HCT116 (cell line): ENCODE data around the gene TAF11.

Source experiments
- CEBPB ChIP-seq: IDR thresholded peaks from 2 replicates; pipeline ENCODE4 v1.6.1; 2012; ENCODE audit warnings: low read depth
- CTCF ChIP-seq, 3 experiments: fragments of 200-600 bp in 1 of 3; sonication (generic) in 1 of 3; IDR thresholded peaks in 2 of 3; conservative IDR thresholded peaks in 1 of 3; 2 replicates each; pipeline ENCODE4 v1.5.1; 2012 to 2017; ENCODE audit warnings: low read depth in 2 of 3, low read length in 2 of 3, antibody characterized with exemption in 1 of 3, borderline replicate concordance in 1 of 3, control low read depth in 1 of 3, mild to moderate bottlenecking in 1 of 3, mixed read lengths in 1 of 3, mixed run types in 1 of 3, moderate library complexity in 1 of 3; ENCODE audit not compliant: insufficient read depth in 1 of 3
- EZH2 ChIP-seq: fragments of 200-600 bp; sonication (generic); IDR thresholded peaks from 2 replicates; pipeline ENCODE4 v1.6.1; 2017; ENCODE audit warnings: antibody characterized with exemption, mixed run types
- FOSL1 ChIP-seq: IDR thresholded peaks from 2 replicates; pipeline ENCODE4 v1.6.1; 2012; ENCODE audit warnings: low read depth
- POLR2AphosphoS5 ChIP-seq: IDR thresholded peaks from 2 replicates; pipeline ENCODE4 v1.6.1; 2011; ENCODE audit warnings: mild to moderate bottlenecking, low read depth, low read length, moderate library complexity
- TF ChIP-seq, protein P1 (sequence below): IDR thresholded peaks from 2 replicates; pipeline ENCODE4 v1.6.1; 2012
- TF ChIP-seq, protein P2 (sequence below): IDR thresholded peaks from 2 replicates; pipeline ENCODE4 v1.6.1; 2012
- TF ChIP-seq, protein P3 (sequence below): IDR thresholded peaks from 2 replicates; pipeline ENCODE4 v1.6.1; 2011; ENCODE audit warnings: mild to moderate bottlenecking, low read length, moderate library complexity; ENCODE audit not compliant: insufficient replicate concordance; ENCODE audit errors: extremely low read depth

GRCh38 chr6:34851361-34851760 is 36.5 kb downstream of the TAF11 start:
- no peak for TF ChIP-seq FOSL1
- no peak for TF ChIP-seq CEBPB
- TF ChIP-seq CTCF (IDR thresholded peaks at IDR 0.05 in 2 of 3, conservative IDR thresholded peaks at IDR 0.05 in 1 of 3; ENCODE audit: borderline replicate concordance in 1 of 3, insufficient read depth in 1 of 3, low read depth in 2 of 3, low read length in 2 of 3), result no peak
- TF ChIP-seq, protein P1, sequence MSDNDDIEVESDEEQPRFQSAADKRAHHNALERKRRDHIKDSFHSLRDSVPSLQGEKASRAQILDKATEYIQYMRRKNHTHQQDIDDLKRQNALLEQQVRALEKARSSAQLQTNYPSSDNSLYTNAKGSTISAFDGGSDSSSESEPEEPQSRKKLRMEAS, result no peak
- TF ChIP-seq EZH2, result no peak
- TF ChIP-seq POLR2AphosphoS5, result no peak
- TF ChIP-seq, protein P2, sequence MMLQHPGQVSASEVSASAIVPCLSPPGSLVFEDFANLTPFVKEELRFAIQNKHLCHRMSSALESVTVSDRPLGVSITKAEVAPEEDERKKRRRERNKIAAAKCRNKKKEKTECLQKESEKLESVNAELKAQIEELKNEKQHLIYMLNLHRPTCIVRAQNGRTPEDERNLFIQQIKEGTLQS, result no peak
- TF ChIP-seq, protein P3, sequence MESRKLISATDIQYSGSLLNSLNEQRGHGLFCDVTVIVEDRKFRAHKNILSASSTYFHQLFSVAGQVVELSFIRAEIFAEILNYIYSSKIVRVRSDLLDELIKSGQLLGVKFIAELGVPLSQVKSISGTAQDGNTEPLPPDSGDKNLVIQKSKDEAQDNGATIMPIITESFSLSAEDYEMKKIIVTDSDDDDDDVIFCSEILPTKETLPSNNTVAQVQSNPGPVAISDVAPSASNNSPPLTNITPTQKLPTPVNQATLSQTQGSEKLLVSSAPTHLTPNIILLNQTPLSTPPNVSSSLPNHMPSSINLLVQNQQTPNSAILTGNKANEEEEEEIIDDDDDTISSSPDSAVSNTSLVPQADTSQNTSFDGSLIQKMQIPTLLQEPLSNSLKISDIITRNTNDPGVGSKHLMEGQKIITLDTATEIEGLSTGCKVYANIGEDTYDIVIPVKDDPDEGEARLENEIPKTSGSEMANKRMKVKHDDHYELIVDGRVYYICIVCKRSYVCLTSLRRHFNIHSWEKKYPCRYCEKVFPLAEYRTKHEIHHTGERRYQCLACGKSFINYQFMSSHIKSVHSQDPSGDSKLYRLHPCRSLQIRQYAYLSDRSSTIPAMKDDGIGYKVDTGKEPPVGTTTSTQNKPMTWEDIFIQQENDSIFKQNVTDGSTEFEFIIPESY, result no peak
